Airway epithelial cell (primary cell): ENCODE measurements around the gene WDR12. TPM values are rescaled to one million over a fixed set of nuclear protein-coding genes. Genes with fewer than 3 reads are reported as not detected.

Experiments used
- total RNA-seq: library from RNA; depleted of rRNA; stranded (reverse); fragments of >200 nt; gene quantifications from 2 replicates; pipeline ENCODE4 v1.2.3, GENCODE V29; 2015

Gene WDR12
- total RNA-seq: 31.5 and 55.9 TPM in 2 replicates

GRCh38 chr2:202911512-202912341, at the start of gene WDR12, which contains the start of gene CARF:
WDR12 (minus strand) TSS chr2:202911673; CDS start chr2:202911476, 197 bp downstream.
CARF (plus strand) TSS chr2:202912275; CDS start chr2:202941903, 29,628 bp downstream.

GRCh38 chr2:202871300-202872141, 40.0 kb downstream of the WDR12 start, which contains the start of gene ICA1L:
ICA1L (minus strand) TSS chr2:202871766; CDS start chr2:202829009, 42,757 bp downstream.

Other genes starting within 250 kb of the WDR12 start
- 1.1 and 1.8 TPM in 2 replicates for gene ICA1L, start 39.9 kb downstream of the WDR12 start, total RNA-seq
- 2.0 and 4.5 TPM in 2 replicates for gene CARF, start 602 bp upstream of the WDR12 start, total RNA-seq
- 14.5 and 21.3 TPM in 2 replicates for gene NBEAL1, start 103.2 kb upstream of the WDR12 start, total RNA-seq